Activated naive CD4-positive, alpha-beta T cell treated with Interleukin-2 at 50 U/mL for 16 hours (primary cell): ENCODE results near the gene APOOL.
"Not testable (repeated sequence)": the region's sequence is repeated elsewhere in the genome, so short reads cannot be mapped to it uniquely, and the experiment has no call there.

ENCODE experiments used
- DNase-seq: peaks from one replicate; pipeline ENCODE4 v3.0.0-alpha.2; 2020

APOOL gene, protein sequence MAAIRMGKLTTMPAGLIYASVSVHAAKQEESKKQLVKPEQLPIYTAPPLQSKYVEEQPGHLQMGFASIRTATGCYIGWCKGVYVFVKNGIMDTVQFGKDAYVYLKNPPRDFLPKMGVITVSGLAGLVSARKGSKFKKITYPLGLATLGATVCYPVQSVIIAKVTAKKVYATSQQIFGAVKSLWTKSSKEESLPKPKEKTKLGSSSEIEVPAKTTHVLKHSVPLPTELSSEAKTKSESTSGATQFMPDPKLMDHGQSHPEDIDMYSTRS

DNA sequence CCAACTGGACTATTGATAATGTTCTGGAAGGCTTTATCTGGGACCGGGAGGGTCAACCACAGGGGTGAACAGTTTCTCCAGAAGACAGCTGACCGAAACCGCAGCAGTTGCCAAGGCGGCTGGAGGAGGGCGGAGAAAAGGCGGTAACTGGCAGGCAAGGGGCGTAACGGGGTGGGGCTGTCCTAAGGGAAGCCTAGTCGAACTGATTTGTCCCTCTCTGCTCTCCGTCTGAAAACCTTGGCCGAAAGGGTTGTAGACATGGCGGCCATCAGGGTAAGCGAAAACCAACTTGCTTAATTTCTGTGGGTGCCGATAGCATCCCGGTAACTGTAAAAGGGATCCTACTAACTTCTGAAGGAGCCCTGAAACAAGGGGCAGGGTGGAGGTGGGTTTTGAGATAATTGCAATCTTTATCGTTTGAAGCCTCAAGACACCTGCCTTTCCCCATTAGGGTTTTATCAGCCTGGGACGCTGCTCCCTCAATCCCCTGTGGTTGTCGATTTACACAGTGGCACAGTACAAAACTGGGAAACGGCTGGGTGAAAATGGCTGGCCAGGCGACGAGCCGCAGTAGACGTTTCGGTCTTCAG lies at the start of gene APOOL:
TSS of gene APOOL (plus strand) at position 223 of the 590 bp plus-strand sequence. CDS start at position 259, 36 bp downstream.
- DNase-seq = peak; percentile 81

DNA sequence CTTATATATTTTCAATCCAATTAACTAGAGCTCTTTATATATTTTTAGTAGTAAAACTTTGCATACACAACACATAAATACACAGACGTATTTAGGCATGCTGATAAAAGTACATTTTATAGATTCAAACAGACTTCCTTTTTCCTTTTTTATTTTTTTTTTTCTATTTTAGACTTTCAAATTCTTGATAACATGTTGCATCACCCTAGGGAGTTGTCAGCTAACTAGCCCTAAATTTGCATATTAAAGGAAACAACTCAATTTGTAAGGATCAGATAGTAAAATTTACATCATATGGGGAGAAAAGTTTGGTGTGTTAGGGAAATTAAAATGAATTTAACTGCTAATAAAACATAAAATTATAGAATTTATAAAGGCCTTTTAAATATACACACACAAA lies 47.4 kb upstream of the APOOL start:
- no peak for DNase-seq

DNA sequence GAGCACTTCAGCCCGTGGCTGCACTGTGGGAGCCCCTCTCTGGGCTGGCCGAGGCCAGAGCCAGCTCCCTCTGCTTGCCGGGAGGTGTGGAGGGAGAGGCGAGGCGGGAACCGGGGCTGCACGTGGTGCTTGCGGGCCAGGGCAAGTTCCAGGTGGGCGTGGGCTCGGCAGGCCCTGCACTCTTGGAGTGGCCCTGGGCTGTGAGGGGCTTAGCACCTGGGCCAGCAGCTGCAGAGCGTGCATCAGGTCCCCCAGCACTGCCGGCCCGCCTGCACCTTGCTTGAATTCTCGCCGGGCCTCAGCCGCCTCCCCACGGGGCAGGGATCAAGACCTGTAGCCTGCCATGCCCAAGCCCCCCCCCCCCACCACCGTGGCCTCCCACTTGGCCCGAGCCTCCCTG lies 28.9 kb upstream of the APOOL start:
- DNase-seq = no peak

DNA sequence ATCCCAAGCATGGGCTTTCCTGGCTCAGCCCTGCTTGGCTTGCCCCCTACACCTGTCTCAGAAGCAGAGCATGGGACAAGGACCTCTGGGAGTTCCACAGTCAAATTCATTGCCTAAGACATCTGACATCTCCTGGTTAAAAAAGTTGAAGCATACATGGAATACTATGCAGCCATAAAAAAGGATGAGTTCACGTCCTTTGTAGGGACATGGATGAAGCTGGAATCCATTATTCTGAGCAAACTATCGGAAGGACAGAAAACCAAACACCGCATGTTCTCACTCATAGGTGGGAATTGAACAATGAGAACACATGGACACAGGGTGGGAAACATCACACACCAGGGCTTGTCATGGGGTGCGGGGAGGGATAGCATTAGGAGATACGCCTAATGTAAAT lies 11.9 kb upstream of the APOOL start:
- not testable (repeated sequence) for DNase-seq

DNA sequence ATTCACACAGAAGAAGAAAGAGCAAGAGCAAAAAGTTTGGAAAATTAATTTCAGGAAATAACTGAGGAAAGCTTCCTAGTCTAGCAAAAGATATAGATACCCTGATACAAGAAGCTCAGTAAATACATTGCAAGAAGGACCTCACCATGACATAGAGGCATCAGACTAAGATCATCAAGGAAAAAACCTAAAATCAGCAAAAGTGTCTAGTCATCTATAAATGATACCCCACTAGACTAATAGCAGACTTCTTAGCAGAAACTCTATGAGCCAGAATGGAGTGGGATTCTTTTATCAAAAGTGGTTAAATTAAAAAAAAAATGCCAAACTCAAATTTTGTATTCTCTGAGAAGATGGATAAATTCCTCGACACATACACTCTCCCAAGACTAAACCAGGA lies 10.5 kb upstream of the APOOL start:
- no peak for DNase-seq

DNA sequence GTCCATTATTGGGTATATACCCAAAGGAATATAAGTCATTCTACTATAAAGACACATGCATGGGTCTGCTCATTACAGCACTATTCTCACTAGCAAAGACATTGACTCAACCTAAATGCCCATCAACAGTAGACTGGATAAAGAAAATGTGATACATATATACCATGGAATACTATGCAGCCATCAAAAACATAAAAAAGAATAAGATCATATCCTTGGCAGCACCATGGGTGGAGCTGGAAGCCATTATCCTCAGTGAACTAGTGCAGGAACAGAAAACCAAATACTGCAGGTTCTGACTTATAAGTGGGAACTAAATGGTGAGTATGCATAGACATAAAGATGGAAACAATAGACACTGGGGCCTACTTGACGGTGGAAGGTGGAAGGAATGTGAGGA lies 2.3 kb upstream of the APOOL start:
- no peak for DNase-seq

DNA sequence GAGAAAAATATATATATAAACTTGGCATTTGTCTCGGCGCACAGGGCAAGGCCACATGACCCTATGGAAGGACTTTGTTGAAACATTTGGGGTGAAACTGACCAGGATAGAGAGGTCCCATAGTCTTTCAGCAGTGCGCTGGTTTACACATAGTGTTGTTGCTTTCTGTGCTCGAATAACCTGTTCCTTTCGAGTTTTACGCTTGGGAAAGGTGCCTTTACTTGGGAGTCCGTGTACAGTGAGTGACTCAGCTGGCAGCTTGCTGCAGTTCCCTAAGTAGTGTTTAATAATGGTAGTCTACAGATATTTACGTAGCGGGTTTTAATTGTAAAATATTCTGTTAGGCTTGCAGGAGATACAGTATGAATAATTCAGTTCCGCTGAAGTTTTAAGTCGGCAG lies 578 bp downstream of the APOOL start:
- DNase-seq = no peak

DNA sequence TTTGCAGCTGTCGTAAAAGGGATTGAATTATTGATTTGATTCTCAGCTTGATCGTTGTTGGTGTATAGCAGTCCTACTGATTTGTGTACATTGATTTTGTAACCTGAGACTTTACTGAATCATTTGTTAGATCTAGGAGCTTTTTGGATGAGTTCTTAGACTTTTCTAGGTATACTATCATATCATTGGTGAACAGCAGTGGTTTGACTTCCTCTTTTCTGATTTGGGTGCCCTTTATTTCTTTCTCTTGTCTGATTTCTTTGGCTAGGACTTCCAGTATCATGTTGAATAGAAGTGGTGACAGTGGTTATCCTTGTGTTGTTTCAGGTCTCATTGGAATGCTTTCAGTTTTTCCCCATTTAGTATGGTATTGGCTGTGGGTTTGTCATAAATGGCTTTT lies 8.4 kb downstream of the APOOL start:
- DNase-seq = no peak

DNA sequence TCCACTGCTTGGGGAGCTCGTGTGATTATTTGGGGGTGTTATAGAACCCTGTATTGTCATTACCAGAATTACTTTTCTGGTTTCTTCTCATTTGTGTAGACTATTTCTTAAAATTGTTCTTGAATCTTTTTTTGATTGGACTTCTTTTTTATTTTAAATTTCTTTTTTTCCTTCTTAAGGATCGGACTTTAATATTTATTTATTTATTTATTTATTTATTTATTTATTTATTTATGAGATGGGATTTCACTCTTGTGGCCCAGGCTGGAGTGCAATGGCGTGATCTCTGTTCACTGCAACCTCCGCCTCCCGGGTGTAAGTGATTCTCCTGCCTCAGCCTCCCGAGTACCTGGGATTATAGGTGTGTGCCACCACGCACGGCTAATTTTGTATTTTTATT lies 11.7 kb downstream of the APOOL start:
- not testable (repeated sequence) for DNase-seq

DNA sequence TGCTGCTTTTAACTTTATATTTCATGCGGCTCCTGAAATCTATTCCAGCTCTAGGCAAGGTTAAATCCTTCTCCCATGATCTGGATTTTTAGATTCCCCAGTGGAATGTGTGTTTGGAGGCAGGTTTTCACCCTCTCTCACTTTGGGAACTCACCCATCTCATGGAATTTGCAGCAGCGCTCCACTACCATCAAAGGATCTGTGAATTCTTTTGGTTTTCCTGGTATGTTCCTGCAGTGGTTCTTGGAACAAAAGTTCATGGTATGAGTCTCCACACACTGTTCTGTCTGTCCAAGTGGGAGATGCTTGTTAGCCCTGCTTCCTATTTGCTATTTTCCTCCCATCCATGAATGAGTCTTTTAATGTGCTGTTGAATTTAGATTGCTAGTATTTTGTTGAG lies 14.0 kb downstream of the APOOL start:
- no peak for DNase-seq

DNA sequence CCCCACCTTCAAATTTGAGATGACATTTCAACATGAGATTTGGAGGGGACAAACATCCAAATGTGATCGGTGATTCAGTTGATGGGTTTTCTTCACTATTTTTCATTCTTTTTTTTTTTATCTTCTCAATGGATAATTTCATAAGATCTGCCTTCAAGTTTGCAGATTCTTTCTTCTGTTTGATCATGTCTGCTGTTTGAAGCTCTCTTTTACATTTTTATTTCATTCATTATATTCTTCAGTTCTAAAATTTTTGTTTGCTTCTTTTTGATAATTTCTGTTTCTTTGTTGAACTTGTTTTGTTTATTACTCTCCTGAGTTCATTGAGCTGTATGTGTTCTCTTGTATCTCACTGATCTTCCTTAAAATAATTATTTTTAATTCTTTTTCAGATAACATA lies 14.8 kb downstream of the APOOL start:
- no peak for DNase-seq

DNA sequence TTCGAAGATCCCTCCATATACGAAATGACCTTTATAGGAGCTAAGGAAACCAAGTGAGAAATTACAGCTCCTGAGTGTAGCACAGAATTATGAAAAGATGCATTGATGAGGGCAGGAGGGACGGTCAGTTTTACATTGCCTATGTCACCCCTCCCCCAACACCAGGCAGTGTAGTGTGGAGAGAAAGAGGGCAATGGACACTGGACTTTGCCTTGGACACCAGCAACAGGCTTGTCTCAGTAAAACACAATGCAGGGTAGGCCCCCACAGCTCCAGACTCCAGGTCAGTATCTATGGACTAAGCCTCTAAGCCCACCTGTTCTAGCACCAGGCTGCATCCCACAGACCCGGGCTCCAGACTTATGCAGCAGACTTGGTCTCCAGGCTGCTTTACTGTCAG lies 16.5 kb downstream of the APOOL start:
- no peak for DNase-seq

DNA sequence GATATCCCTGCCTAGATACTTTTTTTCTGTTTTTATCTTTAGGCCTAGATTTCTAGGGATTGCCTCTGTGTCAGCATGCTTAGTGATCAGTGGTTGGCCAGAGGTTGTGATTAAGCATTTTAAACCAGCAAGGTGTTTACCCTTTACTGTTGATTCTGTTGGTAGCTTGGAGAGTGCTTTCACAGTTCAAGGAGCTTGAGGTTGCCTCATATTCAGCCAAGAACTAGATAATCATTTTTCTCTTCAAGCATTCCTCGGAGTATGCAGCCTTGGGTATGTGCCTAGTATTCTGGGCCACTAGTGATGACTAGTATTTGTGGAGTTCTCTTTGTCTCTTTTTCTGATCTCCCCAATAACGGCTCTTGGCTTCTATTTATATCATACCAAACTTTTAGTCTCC lies 20.4 kb downstream of the APOOL start:
- DNase-seq = no peak

DNA sequence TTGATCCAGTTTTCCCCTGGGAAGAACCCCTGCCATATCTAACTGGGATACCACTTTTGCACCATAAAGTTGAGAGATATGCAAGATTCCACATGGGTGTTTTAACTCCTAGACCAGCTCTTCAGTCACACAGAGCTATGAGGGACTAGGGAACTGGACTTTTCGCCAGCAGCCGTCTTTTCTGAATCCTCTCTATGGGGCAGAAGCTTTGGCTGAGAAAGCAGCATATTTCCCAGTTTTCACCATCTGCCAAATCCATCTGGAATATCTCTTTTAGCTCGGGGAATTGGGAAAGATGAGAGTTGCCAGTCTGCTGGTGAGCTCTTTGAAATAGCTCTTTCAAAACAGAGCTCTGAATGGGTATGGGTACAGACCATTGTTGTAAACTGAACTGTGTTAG lies 20.9 kb downstream of the APOOL start:
- no peak for DNase-seq

DNA sequence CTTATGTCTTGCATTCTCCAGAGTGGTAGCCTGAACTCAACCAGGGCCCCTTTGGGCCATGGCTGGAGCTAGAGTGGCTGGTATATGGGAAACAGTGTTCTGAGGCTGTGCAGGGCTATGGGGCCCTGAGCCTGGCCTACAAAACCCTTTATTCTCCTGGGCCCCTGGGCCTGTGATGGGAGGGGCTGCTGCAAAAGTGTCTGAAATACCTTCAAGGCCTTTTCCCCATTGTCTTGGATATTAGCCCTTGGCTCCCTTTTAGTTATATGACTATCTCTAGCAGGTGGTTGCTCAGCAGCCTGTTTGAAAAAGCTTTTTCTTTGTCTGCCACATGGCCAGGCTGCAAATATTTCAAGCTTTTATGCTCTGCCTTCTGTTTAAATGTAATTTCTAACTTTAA lies 22.5 kb downstream of the APOOL start:
- no peak for DNase-seq

DNA sequence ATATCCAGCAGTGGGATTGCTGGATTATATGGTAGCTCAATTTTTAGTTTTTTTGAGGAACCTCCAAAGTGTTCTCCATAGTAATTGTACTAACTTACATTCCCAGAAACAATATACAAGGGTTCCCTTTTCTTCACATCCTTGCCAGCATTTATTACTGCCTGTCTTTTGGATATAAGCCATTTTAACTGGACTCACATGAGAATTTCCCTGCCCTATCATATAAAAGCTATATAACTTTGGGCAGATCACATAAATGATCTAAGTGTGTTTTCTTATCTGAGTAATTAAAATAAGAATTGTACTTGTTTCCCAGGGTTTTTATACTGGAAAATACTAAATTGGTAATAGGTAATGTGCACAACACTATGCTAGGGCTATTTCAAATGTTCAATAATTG lies 25.4 kb downstream of the APOOL start:
- DNase-seq = no peak

DNA sequence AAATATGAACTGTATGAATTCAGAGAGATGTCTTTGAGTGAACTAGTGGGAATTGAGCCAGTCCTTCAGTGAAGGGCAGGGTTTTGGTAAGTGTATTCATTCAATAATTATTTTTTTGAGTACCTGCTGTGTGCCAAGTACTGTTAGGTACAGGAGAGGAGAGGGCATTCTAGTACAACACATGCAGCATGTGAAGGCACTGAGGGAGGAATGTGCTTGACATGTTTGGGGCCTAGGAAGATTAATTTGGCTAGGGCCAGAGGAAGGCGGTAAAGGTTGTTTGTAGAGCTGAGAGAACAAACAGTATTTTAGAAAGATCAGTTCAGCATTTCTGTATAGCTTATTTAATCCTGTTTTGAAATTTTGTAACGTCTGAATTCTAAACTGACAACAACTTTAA lies 27.8 kb downstream of the APOOL start:
- DNase-seq = no peak

DNA sequence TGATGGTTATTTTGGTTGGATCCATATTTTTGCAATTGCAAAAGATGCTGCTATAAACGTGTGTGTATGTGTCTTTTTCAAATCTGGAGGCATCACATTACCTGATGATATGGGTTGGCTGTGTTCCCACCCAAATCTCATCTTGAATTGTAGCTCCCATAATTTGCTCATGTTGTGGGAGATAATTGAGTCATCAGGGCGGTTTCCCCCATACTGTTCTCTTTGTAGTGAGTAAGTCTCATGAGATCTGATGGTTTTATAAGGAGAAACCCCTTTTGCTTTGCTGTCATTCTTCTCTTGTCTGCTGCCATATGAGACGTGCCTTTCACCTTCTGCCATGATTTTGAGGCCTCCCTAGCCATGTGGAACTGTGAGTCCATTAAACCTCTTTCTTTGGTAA lies 33.4 kb downstream of the APOOL start:
- no peak for DNase-seq

DNA sequence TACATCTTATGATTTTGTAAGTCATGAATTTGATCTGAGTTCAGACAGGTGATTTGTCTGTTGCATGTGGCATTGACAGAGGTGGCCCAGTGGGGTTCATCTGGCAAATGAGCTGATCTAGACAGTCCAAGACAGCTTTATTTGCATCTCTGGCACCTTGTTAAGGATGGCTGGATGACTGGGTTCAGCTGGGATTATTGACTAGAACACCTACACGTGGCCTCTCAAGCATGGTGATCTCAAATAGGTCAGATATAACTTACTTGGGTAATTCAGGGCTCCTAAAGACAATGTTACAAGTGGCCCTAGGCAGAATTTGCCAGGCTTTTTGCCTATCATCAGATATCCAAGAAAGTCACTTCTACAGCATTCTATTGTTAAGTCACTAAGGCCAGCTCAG lies 48.0 kb downstream of the APOOL start:
- no peak for DNase-seq

DNA sequence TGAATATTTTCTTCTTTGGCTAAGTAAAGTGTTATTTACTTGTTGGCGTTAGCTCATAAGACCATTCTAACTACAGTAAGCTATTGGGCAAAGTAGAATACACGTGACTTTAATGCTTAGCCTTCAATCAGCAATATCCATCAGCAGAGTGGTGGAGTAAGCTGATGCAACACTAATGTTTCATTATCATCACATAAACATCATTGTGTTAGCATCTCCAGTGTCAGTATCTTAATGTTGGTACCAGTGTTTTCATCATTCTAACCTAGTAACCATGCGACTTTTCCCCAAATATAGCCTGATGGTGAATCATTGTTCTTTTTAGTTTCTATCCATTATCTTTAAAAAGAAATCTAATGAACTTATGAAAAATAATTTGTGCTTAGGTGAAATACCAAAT lies 48.5 kb downstream of the APOOL start:
- DNase-seq = no peak

DNA sequence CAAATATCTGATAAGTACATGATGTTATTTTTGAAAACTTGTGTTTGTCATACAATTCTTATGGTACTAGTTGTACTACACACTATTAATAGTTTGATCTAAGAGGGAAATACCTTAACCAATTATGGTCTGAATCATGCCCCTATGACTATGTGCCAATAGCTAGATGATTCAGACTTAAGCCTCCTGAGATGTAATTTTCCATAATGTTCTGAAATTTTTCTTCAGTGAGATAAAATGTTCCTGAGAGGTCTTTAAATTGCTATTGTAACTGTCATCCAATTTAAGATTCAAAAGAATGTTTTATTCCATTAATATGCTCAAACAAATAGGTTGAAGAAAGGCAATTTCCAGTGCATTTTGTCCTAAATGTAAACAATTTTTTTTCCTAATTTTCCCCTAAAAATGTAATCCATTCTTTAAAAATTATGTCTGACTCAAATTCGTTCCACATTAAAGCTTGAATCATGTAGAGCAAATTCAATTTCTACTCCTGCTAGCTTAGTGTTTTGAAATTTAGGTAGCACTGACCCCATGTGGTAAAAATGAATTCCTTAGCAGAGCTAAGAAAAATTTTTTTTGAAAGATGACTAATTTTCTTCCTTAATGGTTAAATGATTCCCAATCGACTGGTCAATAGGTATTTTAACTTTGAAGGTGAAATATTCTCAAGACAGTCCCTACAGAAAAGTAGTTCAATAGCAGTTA lies 49.1 kb downstream of the APOOL start:
- no peak for DNase-seq

DNA sequence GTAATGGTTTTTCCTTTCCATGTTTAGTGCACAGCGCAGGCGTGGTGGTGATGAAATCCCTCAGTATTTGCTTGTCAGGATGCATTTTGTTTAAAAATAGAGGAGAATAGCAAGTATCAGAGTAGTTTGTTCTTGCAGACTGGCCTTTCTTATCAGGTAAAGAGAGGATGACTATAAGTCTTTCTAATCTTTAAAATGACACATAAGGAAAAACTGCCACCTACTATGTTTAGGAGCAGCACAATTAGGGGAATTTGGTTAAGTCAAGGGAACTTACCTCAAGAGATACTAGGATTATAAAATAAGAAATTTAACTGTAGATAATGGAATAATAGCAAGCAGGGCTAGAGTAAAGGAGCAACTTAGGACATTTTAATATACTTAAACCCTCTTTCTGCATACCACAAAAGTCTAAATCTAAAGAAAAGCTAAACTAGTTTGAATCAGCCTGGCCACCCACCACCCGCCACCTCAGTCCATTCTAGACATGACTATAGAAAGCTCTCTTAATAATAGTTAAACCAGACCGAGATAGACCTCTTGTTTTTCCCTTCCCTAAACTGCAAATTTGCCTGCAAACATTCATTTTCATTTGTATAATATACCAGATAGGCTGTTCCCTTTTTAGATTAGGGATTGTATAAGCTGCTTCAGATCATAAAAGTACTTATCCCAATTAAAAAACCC lies 62.0 kb downstream of the APOOL start:
- DNase-seq = no peak

DNA sequence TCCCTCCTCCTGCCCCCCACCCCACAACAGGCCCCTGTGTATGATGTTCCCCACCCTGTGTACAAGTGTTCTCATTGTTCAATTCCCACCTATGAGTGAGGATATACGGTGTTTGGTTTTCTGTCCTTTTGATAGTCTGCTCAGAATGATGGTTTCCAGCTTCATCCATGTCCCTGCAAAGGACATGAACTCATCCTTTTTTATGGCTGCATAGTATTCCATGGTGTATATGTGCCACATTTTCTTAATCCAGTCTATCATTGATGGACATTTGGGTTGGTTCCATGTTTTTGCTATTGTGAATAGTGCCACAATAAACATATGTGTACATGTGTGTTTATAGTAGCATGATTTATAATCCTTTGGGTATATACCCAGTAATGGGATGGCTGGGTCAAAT lies 73.6 kb downstream of the APOOL start:
- not testable (repeated sequence) for DNase-seq
